CD4-positive, alpha-beta T cell treated with Interleukin-6 for 4 hours (primary cell): ENCODE data around the gene ZNF385A.
A peak's percentile ranks its signal among the peaks of the same experiment; 100 is the strongest.

Experiments
- DNase-seq: peaks from one replicate; pipeline ENCODE4 v3.0.0-alpha.2; 2020; ENCODE audit warnings: mixed read lengths

ZNF385A gene

GRCh38 chr12:54390668-54391551, 6.4 kb upstream of the ZNF385A start:
- peak; percentile 82 for DNase-seq

GRCh38 chr12:54390176-54390667, 5.7 kb upstream of the ZNF385A start:
- no peak for DNase-seq

GRCh38 chr12:54389607-54390175, 5.2 kb upstream of the ZNF385A start:
- no peak for DNase-seq

GRCh38 chr12:54389134-54389508, 4.6 kb upstream of the ZNF385A start:
- no peak for DNase-seq

- DNase-seq: peak; percentile 11
Observed at GRCh38 chr12:54388237-54389133, 4.0 kb upstream of the ZNF385A start.

- no peak for DNase-seq
Observed at GRCh38 chr12:54387114-54387467, 2.6 kb upstream of the ZNF385A start.

- no peak for DNase-seq
Observed at GRCh38 chr12:54386403-54387113, 2.0 kb upstream of the ZNF385A start.

- no peak for DNase-seq
Observed at GRCh38 chr12:54385251-54385914, 850 bp upstream of the ZNF385A start.

- no peak for DNase-seq
Observed at GRCh38 chr12:54383041-54383609, 1.4 kb downstream of the ZNF385A start.

GRCh38 chr12:54381136-54381535, 3.4 kb downstream of the ZNF385A start:
- no peak for DNase-seq

- peak; percentile 92 for DNase-seq
Observed at GRCh38 chr12:54379398-54380201, 4.9 kb downstream of the ZNF385A start.

- DNase-seq: no peak
Observed at GRCh38 chr12:54378796-54379397, 5.6 kb downstream of the ZNF385A start.

- no peak for DNase-seq
Observed at GRCh38 chr12:54377797-54378515, 6.6 kb downstream of the ZNF385A start.

- no peak for DNase-seq
Observed at GRCh38 chr12:54377007-54377406, 7.5 kb downstream of the ZNF385A start.

- no peak for DNase-seq
Observed at GRCh38 chr12:54376596-54376995, 7.9 kb downstream of the ZNF385A start.

- DNase-seq: no peak
Observed at GRCh38 chr12:54375259-54375579, 9.3 kb downstream of the ZNF385A start.

GRCh38 chr12:54374562-54375258, 9.8 kb downstream of the ZNF385A start:
- no peak for DNase-seq

- no peak for DNase-seq
Observed at GRCh38 chr12:54373649-54374561, 10.6 kb downstream of the ZNF385A start.
